SW480 (cell line): ENCODE data around the gene SRGAP3.
"Not testable (repeated sequence)": the region's sequence is repeated elsewhere in the genome, so short reads cannot be mapped to it uniquely, and the experiment has no call there.

Experiments
- DNase-seq: peaks from one replicate; pipeline ENCODE4 v3.0.0-alpha.2; 2016; ENCODE audit warnings: low spot score

Gene SRGAP3

DNA sequence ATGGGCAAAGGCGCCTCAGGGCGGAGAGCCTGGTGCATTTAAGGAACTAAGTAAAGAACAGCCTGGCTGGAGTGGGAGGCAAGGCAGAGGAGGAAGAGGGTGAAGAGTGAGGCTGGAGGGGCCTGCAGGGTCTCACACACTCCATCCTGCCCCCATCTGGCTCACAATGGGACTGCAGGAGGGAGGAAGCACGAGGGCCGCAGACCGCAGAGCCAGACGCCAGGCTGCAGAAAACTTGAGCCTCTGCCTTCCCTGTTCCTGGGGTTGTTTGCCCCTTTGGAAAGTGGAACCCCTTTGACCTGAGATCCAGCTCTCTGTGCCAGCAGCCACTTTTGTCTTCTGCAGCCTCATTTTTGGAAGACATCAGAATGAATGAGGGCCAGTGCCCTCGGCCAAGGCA lies 138.0 kb downstream of the SRGAP3 start:
- no peak for DNase-seq

DNA sequence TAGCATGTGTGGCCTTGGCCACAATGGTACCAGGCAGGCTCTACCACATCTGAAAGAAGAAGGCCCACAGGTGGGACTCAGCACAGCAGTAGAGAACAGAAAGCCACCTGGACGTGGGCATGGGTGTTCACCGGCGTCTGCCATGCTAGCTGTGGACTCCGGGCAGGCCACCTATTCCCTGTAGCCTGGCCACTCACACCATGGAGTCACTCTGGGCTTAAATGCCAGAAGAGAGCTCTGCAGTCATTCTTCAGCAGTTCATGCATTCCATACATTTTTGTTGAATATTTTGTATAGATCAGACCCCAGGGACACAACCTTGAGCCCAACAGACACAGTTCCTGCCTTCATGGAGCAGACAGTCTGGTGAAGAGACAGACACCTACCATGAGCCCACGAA lies 138.6 kb downstream of the SRGAP3 start:
- no peak for DNase-seq

DNA sequence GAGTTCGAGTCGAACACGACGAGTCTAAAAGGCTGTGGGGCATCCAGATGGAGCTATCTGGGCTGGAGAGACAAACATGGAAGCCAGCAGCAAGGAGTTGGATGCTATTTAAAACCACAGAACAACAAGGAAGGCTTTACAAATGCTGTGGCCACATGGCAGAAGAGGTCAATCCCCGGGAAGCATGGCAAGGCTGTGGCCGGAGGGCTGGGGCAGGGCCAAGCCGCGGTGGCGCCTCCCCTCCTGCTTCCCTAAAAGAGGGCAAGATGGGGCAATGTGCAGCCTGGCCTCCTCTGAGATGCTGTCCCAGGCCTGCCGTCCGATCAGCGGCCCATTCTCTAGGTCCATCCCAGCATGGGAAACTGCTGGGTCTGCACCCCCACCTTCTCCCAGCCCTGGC lies 139.1 kb downstream of the SRGAP3 start:
- no peak for DNase-seq

DNA sequence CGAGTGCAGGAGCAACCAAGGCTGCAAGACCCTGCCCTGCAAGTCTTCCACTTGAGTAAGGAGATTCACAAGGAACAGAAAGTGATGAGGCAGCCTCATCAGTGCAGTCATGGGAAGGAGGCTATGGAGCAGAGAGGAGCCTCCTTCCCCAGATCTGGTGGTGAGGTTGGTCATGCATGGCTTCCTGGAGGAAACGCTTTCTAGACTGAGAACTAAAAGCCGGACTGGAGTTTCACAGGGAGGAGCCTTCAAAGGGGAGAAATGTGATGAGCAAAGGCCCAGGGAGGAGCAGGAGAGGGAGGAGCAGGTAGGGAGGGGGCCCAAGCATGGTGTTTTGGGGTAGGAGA lies 139.9 kb downstream of the SRGAP3 start:
- no peak for DNase-seq

DNA sequence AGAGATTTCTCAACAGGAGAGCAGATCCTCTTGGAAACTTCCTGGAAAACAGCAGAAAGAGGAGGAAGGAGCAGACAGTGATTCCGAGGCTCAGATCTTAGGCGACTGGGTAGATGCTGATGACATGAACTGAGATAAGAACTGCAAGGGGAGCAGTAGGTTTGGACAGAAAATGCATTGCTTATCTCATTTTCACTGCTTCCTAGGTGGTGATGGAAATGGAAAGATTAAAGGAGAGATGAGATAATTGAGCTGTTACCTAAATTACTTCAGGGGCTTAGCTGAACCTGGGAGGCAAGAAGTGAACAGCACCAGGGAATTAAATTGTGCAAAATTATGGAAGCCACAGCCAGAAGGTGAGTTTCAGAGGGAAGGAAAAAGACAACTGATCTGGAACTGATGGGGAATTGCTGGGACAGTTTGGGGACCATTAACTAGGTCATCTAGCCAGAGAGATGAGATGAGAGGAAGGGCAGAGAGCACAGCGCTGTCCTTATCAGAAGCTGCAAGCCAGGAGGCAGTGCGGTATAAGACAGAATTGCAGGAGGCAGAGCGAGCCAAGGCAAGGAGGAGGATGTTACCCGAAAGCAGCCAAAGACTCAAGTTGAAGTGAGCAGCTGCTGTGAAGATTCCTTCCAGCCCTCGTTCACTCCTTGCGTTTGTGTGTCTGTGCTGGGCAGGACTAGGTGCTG lies 140.4 kb downstream of the SRGAP3 start:
- DNase-seq, result no peak

DNA sequence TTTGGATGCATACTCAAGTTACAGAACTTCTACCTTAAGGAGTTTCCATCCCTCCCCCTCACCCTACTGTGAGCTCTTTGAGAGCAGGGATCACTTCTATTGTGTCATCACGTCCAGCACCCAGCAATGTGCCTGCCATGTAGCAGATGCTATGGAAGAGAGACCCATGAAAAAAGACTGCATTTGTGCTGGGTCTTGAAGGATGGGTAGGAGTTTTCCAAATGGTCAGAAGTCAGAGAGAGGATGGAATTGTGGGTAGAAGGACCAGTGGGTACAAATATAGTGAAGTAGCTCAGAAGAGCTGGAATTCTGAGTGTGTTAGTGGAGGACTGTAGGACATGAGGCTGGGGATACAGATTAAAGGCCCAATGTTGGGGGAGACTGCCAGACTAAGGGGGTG lies 141.7 kb downstream of the SRGAP3 start:
- no peak for DNase-seq

DNA sequence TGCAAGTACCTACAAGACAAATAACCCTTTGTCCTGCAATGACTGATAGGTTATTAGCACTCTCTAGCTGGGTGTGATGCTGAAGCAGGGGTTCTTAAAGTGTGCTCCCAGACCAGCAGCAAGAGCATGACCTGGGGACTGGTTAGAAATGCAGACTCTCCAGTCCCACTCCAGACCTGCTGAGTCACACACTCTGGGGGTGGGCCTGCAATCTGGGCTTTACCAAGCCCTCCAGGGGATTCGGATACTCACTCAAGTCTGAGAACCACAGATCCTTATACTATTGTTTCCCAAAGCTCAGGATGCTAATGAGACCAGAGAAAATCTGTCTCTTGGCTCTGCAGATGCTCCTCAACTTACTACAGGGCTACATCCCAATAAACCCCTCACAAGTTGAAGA lies 144.0 kb downstream of the SRGAP3 start:
- no peak for DNase-seq

DNA sequence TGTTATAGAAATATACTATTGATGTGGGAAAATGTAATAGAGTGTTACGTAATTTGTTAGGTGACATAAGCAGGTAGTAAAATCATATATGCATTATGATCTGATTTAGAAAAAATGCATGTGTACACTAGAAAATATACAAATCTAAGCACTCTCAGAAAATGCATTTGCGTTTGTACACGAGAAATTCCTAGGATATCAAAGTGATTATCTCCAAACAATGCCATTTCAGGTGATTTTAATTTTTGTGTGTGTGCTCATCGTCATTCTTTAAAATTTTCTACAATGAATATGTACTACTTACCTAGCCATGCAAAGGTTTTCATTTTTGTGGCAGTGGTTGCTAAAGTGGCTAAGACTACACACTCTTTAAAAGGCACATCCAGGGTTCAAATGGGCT lies 145.3 kb downstream of the SRGAP3 start:
- no peak for DNase-seq

DNA sequence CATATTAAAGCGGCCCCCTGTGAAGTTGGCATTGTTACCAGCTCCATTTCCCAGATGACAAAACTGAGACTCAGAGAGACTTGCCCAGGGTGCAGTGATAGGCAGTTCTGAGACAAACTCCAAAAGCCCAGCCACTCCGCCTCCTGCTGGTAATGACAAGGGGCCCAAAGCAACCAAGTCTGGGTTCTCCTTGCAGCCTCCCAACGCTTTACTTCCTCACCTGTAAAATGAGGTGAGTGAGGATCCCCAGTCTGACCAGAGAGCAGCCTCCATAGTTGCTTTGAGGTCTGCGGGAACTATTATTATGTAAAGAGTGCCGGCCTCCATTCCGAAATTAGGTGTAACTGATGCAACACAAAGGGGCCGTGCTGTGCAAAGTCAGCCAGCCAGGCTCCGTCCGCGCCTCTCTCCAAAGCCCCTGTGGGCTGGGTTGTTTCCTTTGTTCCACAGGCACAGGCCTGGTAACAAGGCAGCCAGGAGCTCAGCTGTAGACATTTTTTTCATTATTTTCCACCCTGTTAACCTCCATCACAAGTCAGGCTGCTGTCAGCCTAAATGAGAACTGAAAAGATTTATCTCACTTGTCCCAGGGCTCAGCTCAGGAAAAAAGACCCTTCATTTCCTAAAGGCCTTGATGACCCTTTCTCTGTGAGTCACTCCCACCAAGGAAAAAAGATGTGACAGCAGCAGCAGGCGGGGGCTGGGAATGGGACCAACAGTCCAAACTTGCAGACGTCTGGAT lies 147.0 kb downstream of the SRGAP3 start:
- no peak for DNase-seq

DNA sequence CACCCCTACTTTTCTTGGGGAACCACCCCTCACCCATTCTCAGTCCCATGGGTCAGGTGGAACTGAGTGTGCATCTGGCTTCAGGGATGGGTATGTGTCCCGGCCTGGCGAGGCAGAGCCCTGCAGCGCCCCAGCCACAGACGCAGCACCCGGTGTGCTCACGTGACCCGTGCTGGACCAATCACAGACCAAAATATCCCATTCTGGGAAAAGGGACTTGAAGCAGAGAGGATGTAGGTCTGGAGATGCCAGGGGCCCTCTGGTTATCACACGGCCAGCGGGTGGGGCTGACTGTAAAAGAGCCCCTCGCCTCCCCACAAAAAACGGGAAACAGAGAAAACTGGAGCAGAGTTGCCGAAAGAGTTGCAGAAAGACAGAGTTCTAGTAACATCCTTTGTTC lies 148.2 kb downstream of the SRGAP3 start:
- DNase-seq, result no peak

DNA sequence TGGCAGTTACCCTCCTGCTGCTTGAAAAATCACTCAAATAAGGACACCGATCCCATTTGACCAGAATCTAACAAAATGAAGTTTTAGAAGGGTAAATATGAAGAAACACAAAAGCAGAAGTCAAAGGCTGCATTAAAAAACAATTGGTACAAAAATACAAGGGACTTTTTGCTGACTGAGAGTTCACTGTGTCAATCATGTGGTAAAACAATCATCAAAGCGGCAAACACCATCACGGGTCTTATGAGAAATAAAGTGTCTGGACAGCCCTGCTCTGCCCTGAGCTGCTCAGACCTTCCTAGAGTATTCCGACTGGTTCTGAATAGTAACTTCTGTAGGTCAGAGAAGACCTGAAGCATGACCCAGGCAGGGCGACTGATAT lies 148.9 kb downstream of the SRGAP3 start:
- DNase-seq, result no peak

DNA sequence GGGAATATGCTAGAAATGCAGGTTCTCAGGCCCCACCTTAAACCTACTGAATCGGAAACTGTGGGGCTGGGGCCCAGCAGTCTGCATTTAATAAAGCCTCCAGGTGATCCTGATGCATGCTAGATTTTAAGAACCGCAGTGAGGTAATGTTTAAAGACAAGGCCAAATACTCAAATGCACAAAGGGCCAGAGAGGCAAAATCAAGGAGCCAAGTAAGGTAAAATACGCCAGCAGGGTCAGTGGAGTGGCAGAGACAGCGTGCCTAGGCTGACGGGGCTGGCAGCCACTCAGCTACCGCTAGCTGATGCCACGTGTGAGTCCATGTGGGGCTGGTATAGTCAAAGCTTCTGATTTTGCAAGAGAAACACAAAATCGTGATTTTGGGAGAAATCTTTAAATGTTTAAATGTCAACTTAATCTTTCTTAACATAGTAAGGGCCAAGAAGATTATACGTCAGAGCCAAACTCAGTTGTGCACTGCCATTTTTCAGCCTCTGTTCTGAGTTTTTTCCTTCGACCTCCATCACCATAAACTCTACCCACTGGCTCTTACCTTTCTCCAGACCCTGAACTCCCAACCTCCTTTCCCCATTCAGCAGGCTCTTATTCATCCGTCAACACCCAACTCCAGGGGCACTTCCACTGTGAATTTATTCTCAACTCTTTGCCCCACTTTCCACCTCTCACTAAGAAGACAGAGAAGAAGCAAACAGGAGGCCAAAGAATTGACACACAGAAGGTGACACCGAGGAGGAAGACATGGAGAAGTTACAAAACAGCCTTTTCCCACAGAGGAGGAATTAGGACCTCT lies 149.5 kb downstream of the SRGAP3 start:
- DNase-seq, result no peak

DNA sequence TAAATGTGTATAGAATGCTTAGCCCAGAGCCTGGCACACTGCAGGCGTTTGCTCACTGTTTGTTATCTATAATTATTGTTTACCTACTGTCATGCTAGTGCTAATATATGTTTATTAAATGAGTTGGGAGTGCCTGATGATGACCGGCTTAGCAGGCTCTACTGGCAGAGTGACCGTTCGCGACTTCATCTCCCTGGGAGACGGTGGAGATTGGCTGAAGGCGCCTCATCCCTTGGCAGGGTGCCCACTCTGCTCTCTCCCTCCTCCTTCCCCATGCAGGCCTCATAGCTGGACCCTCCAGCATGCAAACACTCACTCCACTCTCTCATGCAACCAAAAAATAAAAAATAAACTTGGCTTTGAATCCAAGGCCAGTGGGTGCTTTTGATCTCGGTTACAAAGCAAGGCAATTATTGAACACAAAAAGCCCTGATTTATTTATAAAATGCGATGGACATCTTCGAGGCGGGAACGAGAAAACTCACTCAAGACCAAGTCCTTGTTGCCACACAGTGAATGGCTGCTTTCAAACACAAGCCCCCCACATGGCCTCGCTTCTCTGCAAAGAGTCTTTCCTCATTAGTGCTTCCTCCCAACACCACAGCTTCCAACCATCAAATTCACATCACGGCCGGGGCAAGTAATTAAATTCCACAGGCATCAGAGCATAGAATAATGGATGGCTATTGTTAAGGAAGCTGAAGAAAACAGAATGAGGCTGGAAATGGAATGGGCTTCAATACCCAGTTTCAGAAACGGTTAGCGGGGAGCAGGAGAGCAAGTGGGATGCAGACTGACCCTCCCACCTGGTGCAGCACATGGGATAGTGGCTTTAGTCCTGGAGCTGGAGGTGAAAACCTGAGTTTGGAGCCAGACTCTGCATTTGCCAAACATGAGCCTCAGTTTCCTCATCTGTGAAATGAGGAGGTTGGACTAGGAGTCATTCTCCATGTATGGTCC lies 150.4 kb downstream of the SRGAP3 start:
- DNase-seq, result no peak

DNA sequence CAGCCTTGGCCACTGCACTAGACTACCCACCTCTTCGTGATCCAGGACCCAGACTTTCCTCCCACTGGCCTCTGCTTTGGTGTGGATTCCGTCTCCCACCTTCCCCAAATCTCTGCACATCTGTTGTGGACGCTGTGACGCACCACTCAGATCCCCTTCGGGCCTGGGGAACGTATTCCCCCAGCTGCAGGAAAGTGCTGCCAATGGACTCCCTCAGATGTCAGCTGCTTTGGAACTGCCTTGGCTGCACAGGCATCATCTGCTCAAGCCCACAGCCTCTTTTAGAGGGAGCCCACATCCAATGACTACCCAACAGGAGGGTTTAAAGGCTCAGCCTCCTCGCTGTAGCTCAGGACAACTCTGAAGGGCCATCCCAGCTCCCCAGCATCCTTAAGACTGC lies 152.0 kb downstream of the SRGAP3 start:
- DNase-seq, result no peak

DNA sequence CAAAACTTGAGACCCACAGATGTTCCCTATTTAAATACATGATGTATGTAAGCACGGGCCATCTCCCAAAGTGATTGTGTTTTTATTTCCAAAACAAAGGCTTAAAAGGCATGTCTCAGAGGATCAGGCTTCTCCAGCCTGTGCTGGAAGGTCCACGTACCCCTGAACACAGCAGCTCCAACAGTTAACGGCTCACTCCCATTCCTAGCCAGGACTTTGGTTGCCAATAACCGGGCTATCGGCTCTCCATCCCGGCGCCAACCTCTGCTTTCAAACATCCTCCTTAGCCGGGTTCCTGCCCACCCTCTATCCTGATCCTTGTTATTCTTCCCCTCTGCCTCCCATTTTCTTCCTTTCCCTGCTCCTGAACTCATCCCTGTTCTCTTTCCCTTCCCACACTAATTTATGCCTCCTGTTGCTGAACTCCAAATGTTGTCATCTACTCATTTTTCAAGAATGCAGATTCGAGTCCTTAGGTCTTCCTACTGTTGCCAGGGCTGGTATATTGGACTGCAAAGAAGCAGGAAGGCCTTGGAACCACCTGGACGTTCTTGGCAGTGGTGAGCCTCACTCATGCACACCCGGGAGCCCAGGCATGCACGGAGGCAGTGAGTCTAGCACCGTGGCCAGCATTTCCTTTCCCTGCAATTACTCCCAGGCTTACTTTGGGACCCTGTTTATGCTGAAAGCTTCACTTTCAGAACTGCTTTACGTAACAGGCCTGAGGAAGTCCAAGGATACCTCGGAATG lies 157.8 kb downstream of the SRGAP3 start:
- DNase-seq, result no peak

DNA sequence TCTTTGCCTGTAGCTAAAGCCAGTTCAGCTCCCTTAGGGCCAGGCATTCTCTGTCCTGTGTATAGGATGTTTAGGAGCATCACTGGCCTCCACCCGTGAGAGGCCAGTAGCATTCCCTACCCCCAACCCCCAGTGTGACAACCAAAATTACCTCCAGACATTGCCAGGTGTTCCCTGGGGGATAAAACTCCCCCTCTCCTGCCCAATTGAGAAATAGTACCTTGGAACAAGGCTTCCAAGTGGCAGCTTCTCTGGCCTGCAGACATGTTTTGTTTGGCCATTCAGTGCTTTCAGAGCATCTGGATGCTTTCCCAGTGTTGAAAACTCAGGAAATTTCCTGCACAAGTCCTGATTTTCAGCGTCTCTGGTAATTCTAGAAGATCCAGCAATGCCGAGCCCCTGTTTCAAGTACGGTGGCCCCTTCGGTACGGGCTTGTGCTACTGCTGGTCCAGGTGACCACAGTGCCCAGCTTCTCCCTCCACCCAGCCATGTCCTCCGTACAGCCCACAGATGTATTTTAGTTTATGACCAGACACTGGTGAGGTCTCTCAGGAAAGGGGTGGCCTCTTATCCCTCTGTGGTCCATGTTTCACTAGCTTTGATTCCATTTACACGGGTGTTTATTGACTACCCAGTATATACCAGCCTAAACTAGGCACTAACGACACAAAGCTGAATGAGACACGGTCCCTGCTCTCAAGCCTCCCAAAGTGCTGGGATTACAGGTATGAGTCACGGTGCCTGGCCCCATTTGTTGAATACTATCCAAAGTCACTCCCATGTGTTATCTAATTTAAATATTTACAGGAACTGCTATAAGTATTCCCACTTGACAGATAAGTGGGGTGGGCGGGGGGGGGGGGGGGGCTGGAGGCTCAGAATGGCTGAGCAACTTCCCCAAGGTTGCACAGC lies 160.7 kb downstream of the SRGAP3 start:
- no peak for DNase-seq

DNA sequence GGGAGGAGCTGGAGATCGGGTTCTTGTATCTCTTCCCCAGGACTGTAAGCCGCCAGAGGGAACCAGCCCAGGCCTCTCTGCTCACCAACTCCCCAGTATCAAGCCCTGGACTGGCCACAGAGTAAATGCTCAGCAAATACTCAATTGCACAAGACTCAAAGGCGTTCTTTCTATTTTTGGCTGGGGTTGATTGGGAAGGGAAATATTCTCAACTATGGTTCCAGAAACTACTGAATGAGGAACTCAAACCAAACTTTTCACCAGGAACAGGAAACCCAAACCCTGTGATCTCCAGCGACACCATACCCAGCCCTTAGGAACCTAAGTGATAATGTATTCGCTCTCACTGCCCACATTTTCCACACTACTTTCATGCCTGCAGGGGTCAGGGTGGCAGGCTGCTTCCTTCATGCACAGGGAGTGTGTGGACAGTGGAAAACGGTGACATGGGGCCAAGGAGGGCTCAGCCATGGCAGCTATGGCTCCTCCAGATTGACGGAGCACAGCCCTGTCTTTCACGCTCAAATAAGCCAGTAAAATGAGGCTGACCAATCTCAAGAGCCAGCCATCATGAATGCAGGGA lies 161.5 kb downstream of the SRGAP3 start:
- no peak for DNase-seq

DNA sequence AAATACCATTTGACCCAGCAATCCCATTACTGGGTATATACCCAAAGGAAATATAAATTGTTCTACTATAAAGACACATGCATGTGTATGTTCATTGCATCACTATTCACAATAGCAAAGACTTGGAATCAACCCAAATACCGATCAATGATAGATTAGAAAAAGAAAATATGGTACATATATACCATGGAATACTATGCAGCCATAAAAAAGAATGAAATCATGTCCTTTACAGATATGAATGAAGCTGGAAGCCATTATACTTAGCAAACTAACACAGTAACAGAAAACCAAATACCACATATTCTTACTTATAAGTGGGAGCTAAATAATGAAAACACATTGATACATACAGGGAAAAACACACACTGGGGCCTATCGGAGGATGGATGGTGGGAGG lies 164.0 kb downstream of the SRGAP3 start:
- not testable (repeated sequence) for DNase-seq

DNA sequence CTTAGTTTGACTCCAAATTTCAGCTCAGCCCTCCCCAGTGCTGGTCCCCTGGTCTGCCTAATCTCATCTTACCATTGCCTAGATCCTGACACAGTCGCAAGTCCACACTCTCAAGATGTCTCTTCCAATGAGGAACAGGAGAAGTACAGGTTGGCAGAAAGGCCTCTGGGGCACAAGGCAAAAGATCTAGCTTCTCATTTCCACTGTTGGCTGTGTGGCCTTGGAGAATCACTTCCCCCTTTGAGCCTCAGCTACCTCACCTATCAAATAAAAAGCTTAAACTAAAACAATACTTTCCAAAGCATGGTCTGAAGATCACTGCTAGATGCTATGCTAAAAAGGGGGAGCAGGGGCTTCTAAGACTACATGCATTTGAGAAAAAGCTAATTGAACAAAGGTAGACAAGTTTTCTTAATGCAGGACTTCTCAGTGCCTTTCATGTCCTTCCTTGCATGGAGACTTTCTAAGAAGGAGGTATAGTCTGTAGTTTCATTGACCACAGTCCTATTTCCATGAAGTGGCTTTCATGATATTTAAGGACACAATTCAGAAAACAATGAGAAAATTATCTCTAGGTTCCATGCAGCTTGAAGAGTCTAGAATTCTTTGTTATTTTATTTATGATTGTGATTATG lies 168.1 kb downstream of the SRGAP3 start:
- DNase-seq, result no peak
